ENCODE results near the gene KRTAP10-3.
"Not testable (repeated sequence)": the region's sequence is repeated elsewhere in the genome, so short reads cannot be mapped to it uniquely, and the experiment has no call there.

KRTAP10-3 gene, protein sequence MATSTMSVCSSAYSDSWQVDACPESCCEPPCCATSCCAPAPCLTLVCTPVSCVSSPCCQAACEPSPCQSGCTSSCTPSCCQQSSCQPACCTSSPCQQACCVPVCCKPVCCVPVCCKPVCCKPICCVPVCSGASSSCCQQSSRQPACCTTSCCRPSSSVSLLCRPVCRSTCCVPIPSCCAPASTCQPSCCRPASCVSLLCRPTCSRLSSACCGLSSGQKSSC

DNA sequence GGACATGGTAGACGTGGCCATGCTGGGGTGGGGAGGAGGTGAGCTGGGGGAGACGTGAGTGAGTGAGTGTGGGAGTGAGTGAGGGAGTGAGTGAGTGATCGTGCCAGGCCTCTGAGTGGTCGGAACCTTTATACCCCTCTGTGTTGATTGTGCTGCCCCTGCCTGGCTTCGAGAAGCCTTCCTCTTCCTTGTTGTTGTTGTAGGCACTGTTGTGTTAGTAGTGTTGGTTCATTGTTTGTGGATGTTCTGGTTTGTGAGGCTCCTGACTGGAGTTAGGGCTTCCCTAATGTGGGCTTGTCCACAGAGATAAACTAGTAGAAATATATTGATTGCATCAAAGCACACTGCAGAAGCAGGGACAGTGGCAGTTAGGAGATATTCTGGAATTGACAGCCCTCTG is at the start of gene KRTAP10-3:
TSS of gene KRTAP10-3 (minus strand) at position 101 of the 400 bp plus-strand sequence. CDS start at position 21, 80 bp downstream.
- DNase-seq = no peak

DNA sequence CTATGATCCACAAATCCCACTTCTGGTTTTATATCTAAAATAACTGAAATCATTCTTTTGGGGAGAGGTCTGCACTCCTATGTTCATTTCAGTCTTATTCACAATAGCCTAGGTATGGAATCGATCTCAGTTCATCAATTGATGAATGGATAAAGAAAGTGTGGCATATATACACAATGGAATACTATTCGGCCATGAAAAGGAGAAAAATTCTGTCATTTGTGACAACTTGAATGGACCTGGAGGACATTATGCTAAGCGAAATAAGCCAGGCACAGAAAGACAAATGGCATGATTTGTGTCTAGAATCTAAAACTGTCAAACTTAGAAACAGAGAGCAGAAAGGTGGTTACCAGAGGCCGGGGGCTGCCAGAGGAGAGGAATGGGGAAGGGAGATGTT is 47.9 kb upstream of the KRTAP10-3 start:
- DNase-seq = no peak

DNA sequence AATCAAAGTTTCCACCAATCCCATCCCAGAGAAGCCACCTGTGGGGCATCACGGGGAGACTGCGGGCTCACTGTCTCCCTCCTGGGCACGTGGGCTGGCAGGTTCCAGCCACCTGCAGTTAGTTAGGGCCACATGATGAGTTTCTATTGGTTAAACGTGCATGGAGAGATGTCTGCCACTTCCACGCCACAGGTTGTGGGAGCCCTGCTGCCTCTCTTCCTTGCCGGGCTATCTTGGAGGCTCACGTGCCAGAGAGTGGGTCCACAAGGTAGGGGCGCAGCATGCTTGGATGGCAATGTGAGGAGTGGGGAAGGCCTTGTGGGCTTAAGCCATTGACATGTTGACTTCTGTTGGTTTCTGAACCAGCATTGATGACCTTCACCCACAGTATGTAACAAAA is 45.3 kb upstream of the KRTAP10-3 start:
- no peak for DNase-seq

DNA sequence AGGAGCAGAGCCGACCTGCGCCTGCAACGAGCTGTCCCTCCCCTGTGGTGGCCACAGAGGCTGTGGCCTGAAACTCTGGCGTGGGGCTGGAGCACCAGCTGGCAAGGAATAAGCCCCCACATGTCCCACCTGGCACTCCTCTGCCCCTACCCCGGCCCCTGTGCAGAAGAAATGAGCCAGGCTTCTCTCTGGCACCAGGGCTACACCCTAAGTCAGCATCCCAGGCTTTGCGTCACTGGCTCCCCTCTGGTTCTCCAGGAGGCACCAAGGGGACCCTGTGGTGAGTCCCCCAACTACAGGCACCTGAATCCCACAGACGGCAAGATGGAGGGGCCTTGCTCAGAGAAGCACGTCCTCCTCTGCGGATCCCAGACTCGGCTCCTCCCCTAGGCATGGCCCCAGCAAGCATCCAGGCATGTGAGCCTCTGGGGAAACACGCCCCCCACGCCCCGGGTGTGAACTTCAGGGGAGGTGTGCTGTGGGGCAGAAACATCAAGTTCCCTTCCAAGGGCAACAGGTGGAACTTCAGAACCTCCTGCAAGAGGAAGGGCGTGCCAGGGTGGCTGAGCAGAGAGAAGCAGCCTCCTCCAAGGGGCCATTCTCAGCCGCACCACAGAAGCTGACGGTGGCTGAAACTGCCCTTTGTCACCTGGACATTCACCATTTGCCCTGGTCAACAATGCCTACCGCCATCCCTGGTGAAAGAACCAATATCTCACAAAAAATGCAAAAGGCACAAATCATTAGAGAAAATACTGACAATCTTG is 44.7 kb upstream of the KRTAP10-3 start:
- DNase-seq = no peak

DNA sequence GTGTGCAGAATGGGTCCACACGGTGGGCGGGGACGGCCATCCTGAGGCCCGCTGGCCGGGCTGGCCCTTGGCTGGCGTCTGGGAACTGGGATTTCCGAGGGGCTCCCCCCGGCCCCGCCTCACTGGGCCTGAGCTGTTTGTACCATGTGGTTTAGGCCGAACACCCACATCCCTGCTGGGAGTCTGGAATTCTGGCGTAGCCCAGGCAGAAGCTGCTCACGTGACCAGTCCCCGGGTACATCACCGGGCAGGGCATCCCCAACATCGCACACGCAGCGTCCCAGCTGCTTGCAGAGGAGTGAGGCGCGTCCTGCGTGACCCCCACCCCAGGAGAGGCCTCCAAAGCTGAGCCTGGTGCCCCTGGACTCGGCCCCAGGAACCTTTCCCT is 43.9 kb upstream of the KRTAP10-3 start:
- DNase-seq = no peak

DNA sequence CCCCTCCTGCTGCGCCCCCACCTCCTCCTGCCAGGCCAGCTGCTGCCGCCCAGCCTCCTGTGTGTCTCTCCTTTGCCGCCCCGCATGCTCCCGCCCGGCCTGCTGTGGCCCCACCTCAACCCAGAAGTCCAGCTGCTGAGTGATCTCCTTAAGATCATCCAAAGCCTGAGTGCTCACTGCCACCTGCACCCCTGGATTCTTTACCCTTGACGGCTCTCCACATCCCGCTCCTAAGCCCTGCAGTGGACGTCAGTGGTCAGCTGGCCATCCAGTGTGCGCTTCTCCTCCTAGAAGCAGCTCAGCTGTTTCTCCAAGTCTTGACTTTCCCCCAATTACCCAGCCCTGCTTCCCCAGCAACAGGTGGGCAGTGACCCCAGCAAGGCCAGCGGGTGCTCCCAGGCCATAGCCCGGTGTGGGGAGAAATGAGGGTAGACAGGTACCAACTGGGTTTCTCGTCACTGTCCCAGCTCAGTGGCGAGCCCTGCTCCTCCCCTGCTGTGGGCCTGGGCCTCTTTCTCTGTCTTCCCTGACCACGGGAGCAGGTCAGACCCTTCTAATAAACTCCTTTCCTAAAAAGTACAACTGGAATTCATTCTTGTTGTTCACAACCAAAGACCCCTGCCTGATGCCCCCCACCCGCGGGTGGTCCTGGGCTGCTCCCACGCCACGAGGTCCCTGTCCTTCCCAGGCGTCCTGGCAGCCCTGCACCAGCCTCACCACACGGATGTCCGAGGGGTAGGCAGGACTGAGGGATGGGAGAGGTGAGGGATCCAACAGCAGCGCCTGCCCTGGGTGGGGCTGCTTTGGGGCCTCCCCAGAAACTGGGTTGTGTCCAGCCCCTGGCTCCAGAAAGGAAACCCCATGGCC is 43.2 kb upstream of the KRTAP10-3 start:
- DNase-seq = no peak

DNA sequence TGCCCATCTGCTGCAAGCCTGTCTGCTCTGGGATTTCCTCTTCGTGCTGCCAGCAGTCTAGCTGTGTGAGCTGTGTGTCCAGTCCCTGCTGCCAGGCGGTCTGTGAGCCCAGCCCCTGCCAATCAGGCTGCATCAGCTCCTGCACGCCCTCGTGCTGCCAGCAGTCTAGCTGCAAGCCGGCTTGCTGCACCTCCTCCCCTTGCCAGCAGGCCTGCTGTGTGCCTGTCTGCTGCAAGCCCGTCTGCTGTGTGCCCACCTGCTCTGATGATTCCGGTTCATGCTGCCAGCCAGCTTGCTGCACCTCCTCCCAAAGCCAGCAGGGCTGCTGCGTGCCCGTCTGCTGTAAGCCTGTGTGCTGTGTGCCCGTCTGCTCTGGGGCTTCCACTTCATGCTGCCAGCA is 42.5 kb upstream of the KRTAP10-3 start:
- DNase-seq = not testable (repeated sequence)

DNA sequence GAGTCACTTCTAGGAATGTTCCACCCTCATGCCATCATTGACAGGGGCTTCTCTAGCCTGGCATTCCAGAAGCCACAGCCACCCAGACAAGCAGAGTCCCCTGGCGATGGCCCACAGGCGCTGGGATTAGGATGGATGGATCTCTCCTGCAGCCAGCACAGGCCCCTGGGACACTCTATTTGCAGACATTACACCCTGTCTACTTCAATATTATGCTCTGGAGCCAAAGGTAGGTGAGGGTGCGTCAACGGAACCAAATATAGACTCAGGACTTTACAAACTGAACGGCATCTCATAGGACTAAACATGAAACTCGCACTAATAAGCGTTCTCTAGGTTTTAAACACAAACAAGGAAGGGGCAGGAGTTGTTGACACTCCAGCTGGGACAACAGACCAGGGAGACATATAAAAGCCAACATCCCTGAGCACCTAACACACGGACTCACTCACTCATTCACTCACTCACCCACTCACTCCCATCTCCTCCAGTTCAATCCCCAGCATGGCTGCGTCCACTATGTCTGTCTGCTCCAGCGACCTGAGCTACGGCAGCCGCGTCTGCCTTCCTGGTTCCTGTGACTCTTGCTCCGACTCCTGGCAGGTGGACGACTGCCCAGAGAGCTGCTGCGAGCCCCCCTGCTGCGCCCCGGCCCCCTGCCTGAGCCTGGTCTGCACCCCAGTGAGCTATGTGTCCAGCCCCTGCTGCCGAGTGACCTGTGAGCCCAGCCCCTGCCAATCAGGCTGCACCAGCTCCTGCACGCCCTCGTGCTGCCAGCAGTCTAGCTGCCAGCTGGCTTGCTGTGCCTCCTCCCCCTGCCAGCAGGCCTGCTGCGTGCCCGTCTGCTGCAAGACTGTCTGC is 41.8 kb upstream of the KRTAP10-3 start, which contains the start of gene KRTAP10-7:
TSS of gene KRTAP10-7 (plus strand) at position 480 of the 861 bp plus-strand sequence. CDS start at position 505, 25 bp downstream.
- DNase-seq = not testable (repeated sequence)

DNA sequence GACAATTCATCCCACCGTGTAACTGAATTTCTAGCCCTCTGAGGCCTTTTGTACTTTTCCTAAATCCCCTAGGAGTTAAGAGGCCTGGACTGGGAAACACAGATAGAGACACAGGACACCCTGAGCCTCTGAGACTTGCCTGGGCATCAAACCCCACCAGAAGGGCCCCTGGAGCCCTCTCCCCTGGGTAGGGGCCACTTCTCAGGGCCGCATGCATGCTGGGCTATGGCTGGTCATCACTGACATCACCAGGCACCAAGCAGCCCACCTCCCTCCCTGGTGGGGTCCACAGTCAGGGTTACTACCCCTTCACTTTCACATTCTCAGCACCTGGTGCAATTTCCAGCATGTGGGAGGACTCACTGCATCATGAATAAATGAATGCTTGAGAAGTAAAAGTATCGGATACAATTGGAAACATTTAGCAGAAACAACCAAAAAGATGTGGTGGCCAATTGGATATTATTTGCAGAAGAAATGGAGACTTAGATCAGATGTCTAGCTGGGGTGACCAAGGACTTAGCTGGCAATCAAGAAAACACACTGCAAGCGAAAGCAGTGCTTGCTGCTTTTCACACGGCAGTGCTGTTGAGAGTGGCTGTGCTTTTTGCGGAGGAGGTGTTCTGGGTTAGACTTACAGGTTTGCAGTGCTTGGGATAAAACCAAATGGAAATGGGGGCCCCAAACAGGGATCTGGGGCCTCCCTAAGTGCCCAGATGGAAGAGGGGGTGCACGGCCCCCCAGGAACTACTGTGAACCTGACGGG is 40.9 kb upstream of the KRTAP10-3 start:
- DNase-seq = no peak

DNA sequence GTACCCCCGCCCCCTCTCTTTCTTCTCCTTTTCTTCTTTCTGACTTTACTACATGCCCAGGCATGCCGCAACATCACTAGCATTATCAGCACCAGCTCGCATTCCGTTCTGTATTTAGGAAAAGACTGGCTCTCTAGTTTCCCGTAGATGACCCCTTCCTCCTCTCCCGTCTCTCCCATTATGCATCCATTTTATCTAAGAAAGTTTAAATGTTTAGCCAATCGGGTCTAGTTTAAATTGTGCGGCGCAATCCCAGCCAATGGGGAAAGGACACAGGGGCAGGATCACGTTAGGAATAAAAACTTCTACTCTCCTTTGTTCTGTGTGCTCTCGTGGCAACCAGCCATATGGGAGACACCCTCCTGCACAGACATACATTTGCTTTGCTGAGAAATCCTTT is 39.5 kb upstream of the KRTAP10-3 start:
- DNase-seq = no peak

DNA sequence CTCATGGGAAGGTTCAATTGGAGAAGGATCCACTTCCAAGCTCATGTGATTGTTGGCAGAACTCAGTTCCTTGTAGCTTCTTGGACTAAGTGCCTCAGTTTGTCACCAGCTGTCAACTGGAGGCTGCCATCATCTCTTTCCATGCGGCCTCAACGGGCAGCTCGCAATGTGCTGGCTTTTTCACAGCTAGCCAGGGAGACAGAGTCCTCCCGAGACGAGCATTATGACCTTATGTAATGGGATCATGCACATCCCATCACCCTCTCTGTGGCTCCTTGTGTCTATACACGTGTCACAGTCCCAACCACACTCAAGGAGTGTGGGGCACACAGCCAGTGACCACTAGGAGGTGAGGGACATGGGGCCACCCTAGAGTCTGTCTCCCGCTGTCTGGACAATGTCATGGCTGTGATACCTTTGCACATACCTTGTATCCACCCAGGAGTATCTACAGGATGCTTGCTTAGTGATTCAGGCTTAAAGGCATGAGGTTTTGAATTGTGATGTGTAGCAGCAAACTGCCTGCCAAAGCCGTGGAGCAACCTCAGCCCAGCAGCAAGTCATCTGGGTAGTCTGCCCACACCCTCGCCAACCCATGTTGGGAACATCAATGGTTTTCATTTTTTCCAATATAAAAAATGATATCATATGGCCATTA is 37.6 kb upstream of the KRTAP10-3 start:
- DNase-seq = no peak

DNA sequence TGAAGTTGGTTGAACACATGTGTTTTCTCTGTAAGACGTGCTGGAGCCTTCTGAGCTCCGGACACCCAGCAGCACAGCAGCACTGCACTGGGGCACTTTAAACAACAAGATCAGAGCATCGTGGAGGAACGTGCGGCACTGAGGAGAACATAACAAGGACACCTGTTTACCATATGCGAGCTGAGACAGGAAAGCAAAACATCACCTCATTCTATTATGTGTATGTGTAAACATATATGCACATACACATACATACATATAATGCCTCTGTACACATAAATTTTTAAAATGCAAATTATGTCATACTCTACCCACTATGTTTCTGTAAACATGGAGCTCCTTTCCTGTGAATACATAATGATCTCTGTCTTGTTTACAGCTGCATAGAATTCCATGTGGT is 36.9 kb upstream of the KRTAP10-3 start:
- no peak for DNase-seq

DNA sequence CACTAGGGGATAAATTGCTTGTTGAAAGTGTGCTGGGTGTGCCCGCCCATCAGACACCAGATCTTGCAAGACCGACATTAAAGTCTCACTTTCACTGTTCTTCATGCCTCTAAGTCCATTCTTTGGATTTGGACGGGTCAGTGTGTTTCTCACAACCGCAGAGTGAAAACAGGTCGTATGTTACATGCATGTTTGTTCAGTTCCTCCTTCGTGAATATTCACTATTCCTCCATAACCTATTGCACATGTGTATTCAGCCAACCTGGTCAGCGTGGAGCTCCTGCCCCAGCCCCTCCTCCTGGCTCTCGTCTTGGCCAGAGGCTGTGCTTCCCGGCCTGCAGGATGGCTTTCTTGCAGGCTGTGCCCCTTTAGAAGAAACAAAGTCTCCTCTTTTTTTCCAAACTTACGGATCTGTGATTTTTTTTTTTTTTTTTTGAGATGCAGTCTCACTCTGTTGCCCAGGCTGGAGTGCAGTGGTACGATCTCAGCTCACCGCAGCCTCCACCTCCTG is 35.9 kb upstream of the KRTAP10-3 start:
- DNase-seq = no peak

DNA sequence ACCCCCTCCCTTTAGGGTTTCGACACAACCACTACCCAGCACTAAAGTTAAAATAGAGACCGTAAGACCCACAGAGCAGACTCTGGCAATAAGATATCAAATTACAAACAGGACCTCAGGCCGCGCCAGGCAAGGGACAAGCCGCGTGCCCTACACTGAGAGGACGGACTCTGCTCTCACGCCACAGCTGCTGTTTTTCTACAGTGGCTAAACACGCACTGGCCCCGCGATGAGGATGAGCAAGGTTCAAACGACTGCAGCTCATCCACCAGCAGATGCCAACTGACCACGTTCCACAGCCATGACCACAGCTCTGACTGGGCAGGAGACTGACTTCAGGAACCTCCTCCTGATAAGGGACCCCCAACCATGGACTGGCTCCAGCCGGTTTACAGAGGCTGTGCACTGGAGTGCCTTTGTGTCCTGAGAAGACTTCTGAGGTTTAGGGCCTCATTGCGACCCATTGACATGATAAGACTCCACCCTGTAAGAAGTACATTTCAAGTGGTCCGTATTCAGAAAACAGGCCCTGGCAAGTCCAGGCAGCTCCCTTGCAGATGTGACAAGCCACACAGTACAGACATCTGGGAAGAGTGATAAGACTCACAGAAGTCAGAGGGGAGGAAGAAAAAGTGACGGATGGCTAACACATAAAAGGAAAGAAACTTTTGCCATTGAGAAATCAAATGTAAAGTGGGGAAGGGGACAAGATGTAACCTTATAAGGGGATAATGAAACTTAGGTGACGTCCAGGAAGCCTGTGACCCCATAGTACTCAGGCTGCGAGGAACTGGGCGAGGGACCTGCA is 35.2 kb upstream of the KRTAP10-3 start:
- no peak for DNase-seq

DNA sequence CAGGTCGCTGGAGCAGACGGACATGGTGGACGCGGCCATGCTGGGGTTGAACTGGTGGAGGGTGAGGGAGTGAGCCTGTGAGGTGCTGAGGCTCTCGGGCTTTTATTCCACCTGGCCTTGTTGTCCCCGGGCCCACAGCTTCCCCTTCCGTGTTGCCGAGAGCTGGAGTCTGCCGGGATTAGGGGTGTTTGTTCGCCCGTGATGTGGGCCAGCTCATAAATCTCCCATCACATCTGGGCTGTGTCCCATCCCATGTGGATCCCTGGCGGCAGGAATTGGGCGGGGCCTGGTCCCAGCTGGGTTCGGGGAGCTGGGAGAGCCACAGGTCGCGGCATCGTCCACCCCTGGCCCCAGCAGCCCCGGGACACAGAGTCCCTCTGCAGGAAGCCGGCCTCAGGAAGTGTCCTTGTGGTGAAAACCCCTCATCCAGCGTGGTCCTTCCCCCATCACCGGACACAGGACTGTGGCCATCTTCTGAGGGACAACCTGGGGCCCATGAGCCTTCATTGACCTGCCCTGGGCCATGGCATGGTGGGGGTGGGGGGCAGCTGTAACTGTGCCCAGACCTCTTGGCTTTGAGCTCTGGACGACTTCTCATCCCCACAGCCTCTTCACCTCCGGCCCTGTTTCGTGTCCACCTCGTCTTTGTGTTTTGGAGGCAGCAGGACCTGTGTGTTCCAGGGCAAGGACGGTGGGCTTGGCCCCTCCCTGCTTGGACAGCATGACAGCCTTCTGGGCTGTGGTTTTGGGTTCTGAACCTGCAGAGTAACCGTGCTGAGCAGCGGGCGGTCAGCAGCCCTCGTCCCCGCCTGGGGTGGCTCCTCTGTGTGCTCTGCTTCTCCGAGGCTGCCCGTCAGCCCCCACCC is 34.1 kb upstream of the KRTAP10-3 start, which contains the start of gene KRTAP10-6:
TSS of gene KRTAP10-6 (minus strand) at position 60 of the 866 bp plus-strand sequence. CDS start at position 39, 21 bp downstream.
- no peak for DNase-seq

DNA sequence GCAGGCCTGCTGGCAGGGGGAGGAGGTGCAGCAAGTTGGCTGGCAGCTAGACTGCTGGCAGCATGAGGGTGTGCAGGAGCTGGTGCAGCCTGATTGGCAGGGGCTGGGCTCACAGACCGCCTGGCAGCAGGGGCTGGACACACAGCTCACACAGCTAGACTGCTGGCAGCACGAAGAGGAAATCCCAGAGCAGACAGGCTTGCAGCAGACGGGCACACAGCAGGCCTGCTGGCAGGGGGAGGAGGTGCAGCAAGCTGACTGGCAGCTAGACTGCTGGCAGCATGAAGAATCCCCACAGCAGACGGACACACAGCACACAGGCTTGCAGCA is 33.2 kb upstream of the KRTAP10-3 start:
- not testable (repeated sequence) for DNase-seq

DNA sequence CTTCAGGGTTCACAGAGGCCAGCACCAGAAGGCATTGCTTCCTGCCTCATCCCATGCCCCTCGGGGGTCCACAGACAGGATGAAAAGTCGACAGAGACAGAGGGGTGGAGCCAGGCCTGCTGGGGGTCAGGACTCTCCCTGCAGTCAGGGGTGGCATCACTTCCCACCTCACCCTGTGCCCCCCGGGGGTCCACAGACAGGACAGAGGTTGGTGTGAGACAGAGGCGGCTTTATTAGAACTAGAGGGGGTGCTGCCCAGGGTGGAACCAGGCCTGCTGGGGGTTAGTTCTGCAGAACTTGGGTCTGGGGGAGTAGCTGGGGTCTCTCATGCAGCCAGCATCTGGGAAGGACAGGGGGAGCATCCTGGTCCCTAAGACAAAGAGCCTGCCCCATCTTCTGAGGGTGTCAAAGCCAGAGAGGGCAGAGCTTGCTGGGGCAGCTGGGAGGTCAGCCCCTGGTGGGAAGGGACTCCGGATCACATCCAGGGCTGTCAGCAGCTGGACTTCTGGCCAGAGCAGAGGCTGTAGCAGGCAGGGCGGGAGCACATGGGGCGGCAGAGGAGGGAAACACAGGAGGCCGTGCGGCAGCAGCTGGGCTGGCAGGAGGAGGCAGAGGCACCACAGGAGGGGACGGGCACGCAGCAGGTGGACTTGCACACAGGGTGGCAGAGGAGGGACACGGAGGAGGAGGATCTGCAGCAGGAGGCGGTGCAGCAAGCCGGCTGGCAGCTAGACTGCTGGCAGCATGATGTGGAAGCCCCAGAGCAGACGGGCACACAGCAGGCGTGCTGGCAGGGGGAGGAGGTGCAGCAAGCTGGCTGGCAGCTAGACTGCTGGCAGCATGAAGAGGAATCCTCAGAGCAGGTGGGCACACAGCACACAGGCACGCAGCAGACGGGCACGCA is 32.6 kb upstream of the KRTAP10-3 start:
- not testable (repeated sequence) for DNase-seq

DNA sequence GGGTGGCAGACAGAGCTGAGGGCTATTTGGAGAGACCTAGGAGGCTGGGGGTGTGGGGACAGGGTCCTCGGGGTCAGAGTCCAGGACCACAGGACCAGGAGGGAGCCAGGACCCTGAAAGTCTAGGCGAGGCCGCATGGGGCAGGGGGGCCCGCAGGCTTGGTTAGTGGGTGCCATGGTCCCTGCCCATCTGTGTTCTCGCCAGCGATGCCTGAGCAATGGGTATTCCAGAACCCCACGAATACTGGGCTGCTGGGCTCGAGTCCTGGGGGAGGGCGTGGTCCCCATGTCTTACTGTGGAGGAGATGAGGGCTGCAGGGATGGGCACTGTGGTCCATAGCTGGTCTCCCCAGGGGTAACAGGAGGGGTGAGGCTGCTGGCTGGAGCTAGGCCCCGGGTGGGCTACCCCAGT is 31.7 kb upstream of the KRTAP10-3 start:
- no peak for DNase-seq

All from 8988T (cell line).